ENCODE data around the gene CIPC.

The CIPC gene, protein sequence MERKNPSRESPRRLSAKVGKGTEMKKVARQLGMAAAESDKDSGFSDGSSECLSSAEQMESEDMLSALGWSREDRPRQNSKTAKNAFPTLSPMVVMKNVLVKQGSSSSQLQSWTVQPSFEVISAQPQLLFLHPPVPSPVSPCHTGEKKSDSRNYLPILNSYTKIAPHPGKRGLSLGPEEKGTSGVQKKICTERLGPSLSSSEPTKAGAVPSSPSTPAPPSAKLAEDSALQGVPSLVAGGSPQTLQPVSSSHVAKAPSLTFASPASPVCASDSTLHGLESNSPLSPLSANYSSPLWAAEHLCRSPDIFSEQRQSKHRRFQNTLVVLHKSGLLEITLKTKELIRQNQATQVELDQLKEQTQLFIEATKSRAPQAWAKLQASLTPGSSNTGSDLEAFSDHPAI

GRCh38 chr14:77097700-77098528 lies at the start of gene CIPC:
Gene CIPC, plus strand, starts transcription at chr14:77098258. Its CDS starts 7,451 bp downstream, at chr14:77105709.
- in situ Hi-C loops (cut with HindIII; ENCODE audit: low sequenced_read_pairs): no loop called here

DNA sequence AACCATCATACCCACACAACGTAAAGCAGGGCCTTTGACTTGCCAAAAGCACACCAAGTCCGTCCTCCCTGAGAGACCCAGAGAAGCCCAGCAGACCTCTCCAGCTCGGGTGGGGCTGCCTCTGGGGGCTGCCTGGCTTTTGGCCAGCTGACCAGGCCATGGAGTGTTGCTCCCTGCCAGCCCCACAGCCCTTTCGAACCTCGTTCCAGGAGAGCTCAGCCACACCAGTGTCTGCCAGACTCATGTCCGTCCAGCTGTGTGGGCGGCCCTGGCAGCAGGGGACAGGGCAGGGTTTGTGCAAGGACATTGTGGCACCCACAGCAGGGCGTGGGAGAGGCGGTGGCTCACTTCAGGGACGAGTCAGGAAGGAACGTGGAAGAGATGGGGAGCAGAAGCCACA lies 46.9 kb upstream of the CIPC start:
- in situ Hi-C loops (cut with HindIII; ENCODE audit: low sequenced_read_pairs): no loop called here

DNA sequence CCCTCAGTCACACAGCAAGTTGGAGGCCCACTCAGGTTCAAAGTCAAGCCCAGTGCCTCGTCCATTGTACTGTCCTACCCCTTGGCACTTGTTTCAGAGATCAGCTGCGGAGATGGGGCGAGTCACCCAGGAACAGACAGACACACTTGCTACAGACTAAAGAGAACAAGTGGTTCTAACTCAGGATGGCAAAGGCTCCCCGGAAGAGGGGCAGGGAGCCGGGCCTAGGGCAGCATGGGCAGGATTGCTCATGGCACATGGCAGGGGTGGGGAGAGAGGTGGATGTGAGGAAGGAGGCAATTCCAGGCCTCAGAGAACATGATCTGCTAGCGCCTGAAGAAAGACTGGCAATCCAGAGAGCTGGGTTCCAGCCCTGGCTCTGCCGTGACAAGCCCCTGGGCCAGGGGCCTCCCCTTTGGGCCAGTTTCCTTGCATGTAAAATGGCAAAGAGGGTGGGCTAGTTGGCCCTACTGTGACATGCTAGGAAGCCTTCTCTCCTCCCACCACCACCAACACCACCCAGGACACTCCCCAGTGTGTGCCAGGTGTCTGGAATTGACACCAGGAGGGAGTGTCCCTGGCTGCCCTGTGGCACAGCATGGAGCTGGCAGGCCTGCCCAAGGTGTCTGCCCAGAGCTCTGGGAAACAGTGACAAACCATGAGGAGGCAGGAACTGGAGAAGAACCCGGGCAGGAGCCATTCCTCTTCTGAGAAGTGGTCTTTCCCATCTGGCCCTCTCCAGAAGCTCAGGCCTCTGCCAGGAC lies 45.6 kb upstream of the CIPC start:
- in situ Hi-C loops (cut with HindIII; ENCODE audit: low sequenced_read_pairs): no loop called here

- in situ Hi-C loops (cut with HindIII; ENCODE audit: low sequenced_read_pairs): no loop called here
Observed at GRCh38 chr14:77053046-77053841, 44.8 kb upstream of the CIPC start.

DNA sequence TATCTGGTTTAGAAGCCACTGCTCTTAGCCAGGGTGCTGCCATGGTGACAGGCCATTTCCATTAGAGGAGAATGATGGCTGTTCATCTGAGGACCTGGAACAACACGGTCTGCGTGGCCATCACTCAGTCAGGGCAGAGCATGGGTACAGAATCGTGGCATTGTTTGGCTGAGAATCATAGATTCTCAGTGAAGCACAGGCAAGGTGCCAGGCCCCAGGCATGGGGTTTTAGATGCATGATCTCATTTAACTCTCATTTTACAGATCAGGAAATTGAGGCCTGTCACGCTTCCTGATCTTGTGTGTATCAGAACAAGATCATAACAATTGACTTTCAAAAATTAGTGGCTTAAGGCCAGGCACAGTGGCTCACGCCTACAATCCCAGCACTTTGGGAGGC lies 42.8 kb upstream of the CIPC start:
- in situ Hi-C loops (cut with HindIII; ENCODE audit: low sequenced_read_pairs): no loop called here

GRCh38 chr14:77055981-77056380 lies 42.1 kb upstream of the CIPC start:
- in situ Hi-C loops (cut with HindIII; ENCODE audit: low sequenced_read_pairs): no loop called here

GRCh38 chr14:77058117-77058516 lies 39.9 kb upstream of the CIPC start:
- in situ Hi-C loops (cut with HindIII; ENCODE audit: low sequenced_read_pairs): no loop called here

- in situ Hi-C loops (cut with HindIII; ENCODE audit: low sequenced_read_pairs): no loop called here
Observed at GRCh38 chr14:77058785-77059184, 39.3 kb upstream of the CIPC start.

- in situ Hi-C loops (cut with HindIII; ENCODE audit: low sequenced_read_pairs): no loop called here
Observed at GRCh38 chr14:77059276-77059915, 38.7 kb upstream of the CIPC start.

GRCh38 chr14:77061630-77062257 lies 36.3 kb upstream of the CIPC start:
- in situ Hi-C loops (cut with HindIII; ENCODE audit: low sequenced_read_pairs): no loop called here

DNA sequence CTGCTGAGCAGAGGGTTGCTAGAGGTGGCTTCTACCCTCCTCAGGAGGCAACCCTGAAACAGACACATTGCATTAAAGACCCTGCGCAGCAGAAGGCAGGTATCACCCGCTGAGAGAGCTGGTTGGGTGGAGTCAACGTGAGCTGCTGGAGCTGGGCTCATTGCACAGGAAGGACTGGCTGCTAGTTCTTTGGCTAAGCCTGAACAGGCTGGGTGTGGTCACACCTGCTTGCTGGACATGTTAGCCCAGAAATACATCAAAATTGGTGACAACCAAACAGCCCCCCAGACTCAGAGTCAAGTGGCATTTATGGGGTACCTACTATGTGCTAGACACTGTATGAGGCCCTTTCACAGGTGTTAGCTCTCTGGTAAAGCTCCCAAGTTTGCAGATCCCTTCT lies 35.8 kb upstream of the CIPC start:
- in situ Hi-C loops (cut with HindIII; ENCODE audit: low sequenced_read_pairs): no loop called here

- in situ Hi-C loops (cut with HindIII; ENCODE audit: low sequenced_read_pairs): no loop called here
Observed at GRCh38 chr14:77063571-77064171, 34.4 kb upstream of the CIPC start.

DNA sequence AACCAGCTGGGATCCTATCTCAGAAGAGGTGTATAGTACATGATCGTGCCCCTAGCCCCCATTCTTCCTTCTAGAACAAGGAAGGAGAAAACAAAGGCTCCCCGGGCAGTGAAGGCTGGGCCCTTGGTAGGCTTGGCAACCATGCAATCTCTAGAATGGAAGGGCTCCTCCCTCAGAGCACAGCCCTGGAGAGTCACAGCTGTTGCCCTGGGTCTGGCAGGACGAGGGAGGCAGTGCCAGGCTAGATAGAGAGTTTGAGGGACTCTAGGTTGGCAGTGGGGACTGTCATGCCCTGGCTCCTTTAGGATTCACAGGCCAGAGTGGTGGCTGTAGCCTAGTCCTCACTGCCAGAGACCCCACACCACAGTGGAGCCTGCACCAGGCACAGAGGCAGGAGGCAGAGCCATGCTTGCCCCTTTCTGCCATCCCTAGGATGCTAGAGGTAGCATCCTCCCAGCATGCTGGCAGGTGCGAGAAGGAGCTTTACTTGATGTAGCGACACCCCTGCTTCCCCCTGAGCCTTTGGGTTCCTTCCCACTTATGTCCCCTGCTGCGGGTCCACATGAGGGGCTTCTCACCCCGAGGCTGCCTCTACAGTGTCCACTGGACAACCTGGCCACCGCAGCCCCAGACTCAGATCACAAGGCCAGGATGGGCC lies 33.4 kb upstream of the CIPC start:
- in situ Hi-C loops (cut with HindIII; ENCODE audit: low sequenced_read_pairs): no loop called here

DNA sequence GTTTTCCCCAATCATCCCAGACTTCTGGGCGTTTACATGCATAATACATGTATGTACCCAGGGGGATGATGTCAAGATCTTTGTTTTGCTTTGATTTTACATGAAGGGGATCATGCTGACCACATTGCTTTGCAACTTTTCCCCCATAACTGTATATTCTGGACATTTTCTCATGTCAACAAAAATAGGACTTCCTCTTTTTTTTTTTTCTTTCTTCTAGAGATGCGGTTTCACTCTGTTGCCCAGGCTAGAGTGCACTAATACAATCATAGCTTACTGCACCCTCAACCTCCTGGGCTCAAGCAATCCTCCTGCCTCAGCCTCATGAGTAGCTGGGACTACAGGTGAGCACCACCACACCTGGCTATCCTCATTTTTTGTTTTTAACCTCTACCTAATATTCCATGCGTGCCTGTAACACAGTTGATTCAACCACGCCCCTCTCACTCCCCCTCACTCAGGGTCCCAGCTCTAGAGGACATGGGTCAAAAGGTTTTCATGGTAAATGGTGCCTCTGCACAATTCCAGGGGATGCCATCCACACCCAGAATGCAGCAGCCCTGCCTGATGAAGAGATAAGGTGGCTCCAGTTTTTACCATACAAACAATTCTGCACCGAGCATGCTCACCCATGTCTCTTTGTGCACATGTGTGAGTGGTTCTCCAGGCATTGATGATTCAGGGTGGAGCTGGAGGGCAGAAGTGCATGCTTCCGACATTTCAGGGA lies 32.0 kb upstream of the CIPC start:
- in situ Hi-C loops (cut with HindIII; ENCODE audit: low sequenced_read_pairs): no loop called here

GRCh38 chr14:77066578-77067172 lies 31.4 kb upstream of the CIPC start:
- in situ Hi-C loops (cut with HindIII; ENCODE audit: low sequenced_read_pairs): no loop called here

GRCh38 chr14:77067632-77068516 lies 30.2 kb upstream of the CIPC start:
- in situ Hi-C loops (cut with HindIII; ENCODE audit: low sequenced_read_pairs): no loop called here

Data from endothelial cell of hepatic sinusoid (primary cell).